Aorta (tissue), 5 donors: ENCODE results near the gene KCMF1. TPM values are rescaled to one million over a fixed set of nuclear protein-coding genes. Genes with fewer than 3 reads are reported as not detected.

Source experiments
- ATAC-seq: fragments of 200-7000 bp; cut with Tn5 transposase; one replicate; pipeline ENCODE4 v1.9.1; 2022; ENCODE audit warnings: moderate library complexity; ENCODE audit not compliant: low FRiP score
- DNase-seq, 2 donors: peaks; one replicate each; pipeline ENCODE4 v3.0.0-alpha.2; 2020
- H3K27ac ChIP-seq, 2 donors: one replicate each; pipeline ENCODE4 v1.5.1; 2013; ENCODE audit warnings: low read length in 2 of 2, mild to moderate bottlenecking in 2 of 2, moderate library complexity in 2 of 2, control low read depth in 1 of 2, inconsistent platforms in 1 of 2, low read depth in 1 of 2
- H3K27me3 ChIP-seq, 2 donors: one replicate each; pipeline ENCODE4 v1.6.1; 2013; ENCODE audit warnings: control low read depth in 1 of 2, low read length in 1 of 2, mild to moderate bottlenecking in 1 of 2, moderate library complexity in 1 of 2; ENCODE audit not compliant: insufficient read depth in 2 of 2, control insufficient read depth in 1 of 2
- H3K36me3 ChIP-seq, 2 donors: one replicate each; pipeline ENCODE4 v1.6.1; 2013; ENCODE audit warnings: control low read depth in 1 of 2, low read length in 1 of 2, mild to moderate bottlenecking in 1 of 2; ENCODE audit not compliant: insufficient read depth in 2 of 2, control insufficient read depth in 1 of 2
- H3K4me1 ChIP-seq, 2 donors: one replicate each; pipeline ENCODE4 v1.6.1; 2013; ENCODE audit warnings: low read length in 2 of 2, control low read depth in 1 of 2, mild to moderate bottlenecking in 1 of 2, moderate library complexity in 1 of 2; ENCODE audit not compliant: insufficient read depth in 2 of 2, control insufficient read depth in 1 of 2
- H3K4me3 ChIP-seq, 2 donors: one replicate each; pipeline ENCODE4 v1.5.1; 2013; ENCODE audit warnings: low read length in 2 of 2, control low read depth in 1 of 2, mild to moderate bottlenecking in 1 of 2
- H3K9me3 ChIP-seq: one replicate; pipeline ENCODE4 v1.6.1; 2013; ENCODE audit warnings: mild to moderate bottlenecking, low read length; ENCODE audit not compliant: control insufficient read depth
- WGBS, 2 donors: extraction: QIAGEN DNeasy Blood & Tissue Kit; methylation state at CpG; one replicate each; pipeline ENCODE4 v1.1.7; 2013; 5-methylcytosine and 5-hydroxymethylcytosine counted together
- intact Hi-C, 2 donors: fragments of 100-400 bp; cut with DNase I; formaldehyde crosslinking; loops; one replicate each; pipeline versions ENCODE4 v1.14.2 to v1.15.0; 2022
- polyA plus RNA-seq, 2 donors: library from polyadenylated mRNA; stranded (reverse); fragments of 200-250 nt; gene quantifications; one replicate each; pipeline ENCODE4 v1.2.3, GENCODE V29; 2013
- total RNA-seq, 2 donors: library from RNA; stranded (reverse); fragmentation: NEBNext Ultra II Directional; extraction: Animal tissue kit (Norgen Biotek cat#: 25700); gene quantifications; one replicate each; pipeline ENCODE4 v1.2.1, GENCODE V29; 2021
- donor health status: healthy with polysubstance abuse.
- donor health status: Bipolar disorder and iron deficiency.
- donor health status: DM: no; HTN: no; CAD: no.
- donor health status: DM: no; HTN: no; CAD: no.
- donor health status: DM: yes; HTN: yes; CAD: no.

KCMF1 gene
- total and polyA plus RNA-seq, 4 donors, result 37.2 to 66.7 (median 50.7) TPM

GRCh38 chr2:85017411-85018048, 46.6 kb downstream of the KCMF1 start:
- ATAC-seq (no peak), DNase-seq (no peak)
- H3K27ac ChIP-seq, result no peak overlapping the region
- no peaks in the 10 kb centered on the region for H3K9me3 ChIP-seq
- H3K27me3 ChIP-seq, result no peaks in the 10 kb centered on the region
- H3K36me3 ChIP-seq, result no peaks in the 10 kb centered on the region
- 21 to 23% methylated on average over 5 of the region's 5 CpGs for WGBS, 2 donors
- intact Hi-C loops, result no loop called here
- peaks cover 0 to 4% of the 10 kb centered on the region in 2 donors for H3K4me1 ChIP-seq
- no peak overlapping the region for H3K4me3 ChIP-seq

- no peaks in the 10 kb centered on the region for H3K27me3 ChIP-seq
- intact Hi-C loops, result no loop called here
- DNase-seq (no peak), ATAC-seq (no peak)
- no peaks in the 10 kb centered on the region for H3K9me3 ChIP-seq
- H3K36me3 ChIP-seq, result no peaks in the 10 kb centered on the region
- no peak overlapping the region for H3K27ac ChIP-seq
- H3K4me3 ChIP-seq, result no peak overlapping the region
- 89 to 93% methylated on average over 8 of the region's 8 CpGs for WGBS, 2 donors
- H3K4me1 ChIP-seq, result peaks cover 0 to 4% of the 10 kb centered on the region in 2 donors
Observed at GRCh38 chr2:85018049-85018447, 47.1 kb downstream of the KCMF1 start.

- Histone ChIP-seq H3K4me1 (peaks cover 0 to 4% of the 10 kb centered on the region in 2 donors), H3K36me3 (no peaks in the 10 kb centered on the region), H3K4me3 (no peak overlapping the region), H3K27ac (no peak overlapping the region), H3K27me3 (no peaks in the 10 kb centered on the region), H3K9me3 (no peaks in the 10 kb centered on the region)
- ATAC-seq (no peak), DNase-seq (no peak)
- intact Hi-C loops, result no loop called here
Observed at GRCh38 chr2:85019121-85019520, 48.2 kb downstream of the KCMF1 start.

- ATAC-seq (no peak), DNase-seq (no peak)
- no peaks in the 10 kb centered on the region for H3K36me3 ChIP-seq
- 97 to 99% methylated on average over 5 of the region's 5 CpGs for WGBS, 2 donors
- no peaks in the 10 kb centered on the region for H3K4me1 ChIP-seq
- intact Hi-C loops, result no loop called here
- H3K9me3 ChIP-seq, result no peaks in the 10 kb centered on the region
- no peaks in the 10 kb centered on the region for H3K27me3 ChIP-seq
- no peak overlapping the region for H3K4me3 ChIP-seq
- no peak overlapping the region for H3K27ac ChIP-seq
Observed at GRCh38 chr2:85022232-85022631, 51.3 kb downstream of the KCMF1 start.

GRCh38 chr2:85024372-85025047, 53.5 kb downstream of the KCMF1 start:
- H3K4me3 ChIP-seq, result no peak overlapping the region
- H3K36me3 ChIP-seq, result peaks cover 0 to 2% of the 10 kb centered on the region in 2 donors
- intact Hi-C loops, result no loop called here
- ATAC-seq, result no peak
- no peaks in the 10 kb centered on the region for H3K4me1 ChIP-seq
- no peaks in the 10 kb centered on the region for H3K9me3 ChIP-seq
- 76% methylated on average over 8 of the region's 8 CpGs for WGBS, 2 donors
- no peaks in the 10 kb centered on the region for H3K27me3 ChIP-seq
- DNase-seq, result no peak
- H3K27ac ChIP-seq, result no peak overlapping the region

GRCh38 chr2:85032621-85033020, 61.7 kb downstream of the KCMF1 start:
- Histone ChIP-seq H3K4me3 (no peak overlapping the region), H3K36me3 (peaks cover 2 to 6% of the 10 kb centered on the region in 2 donors), H3K4me1 (no peaks in the 10 kb centered on the region), H3K27me3 (no peaks in the 10 kb centered on the region), H3K27ac (no peak overlapping the region), H3K9me3 (no peaks in the 10 kb centered on the region)
- intact Hi-C loops, result no loop called here
- no peak for ATAC-seq
- 96% methylated on average over 5 of the region's 5 CpGs for WGBS, 2 donors
- DNase-seq, result no peak

GRCh38 chr2:85033388-85033787, 62.4 kb downstream of the KCMF1 start:
- DNase-seq (no peak), ATAC-seq (no peak)
- Histone ChIP-seq H3K4me3 (no peak overlapping the region), H3K9me3 (no peaks in the 10 kb centered on the region), H3K36me3 (peaks cover 2 to 6% of the 10 kb centered on the region in 2 donors), H3K27ac (no peak overlapping the region), H3K27me3 (no peaks in the 10 kb centered on the region), H3K4me1 (no peaks in the 10 kb centered on the region)
- 72 to 86% methylated on average over 2 of the region's 2 CpGs for WGBS, 2 donors
- intact Hi-C loops, result no loop called here

GRCh38 chr2:85034158-85034557, 63.2 kb downstream of the KCMF1 start:
- H3K36me3 ChIP-seq, result peaks cover 2 to 6% of the 10 kb centered on the region in 2 donors
- DNase-seq (no peak), ATAC-seq (no peak)
- H3K27ac ChIP-seq, result no peak overlapping the region
- no peak overlapping the region for H3K4me3 ChIP-seq
- H3K27me3 ChIP-seq, result no peaks in the 10 kb centered on the region
- no peaks in the 10 kb centered on the region for H3K4me1 ChIP-seq
- no peaks in the 10 kb centered on the region for H3K9me3 ChIP-seq
- 79 to 83% methylated on average over 2 of the region's 2 CpGs for whole genome bisulfite sequencing, 2 donors
- intact Hi-C loops, result no loop called here

GRCh38 chr2:85037622-85038021, 66.7 kb downstream of the KCMF1 start:
- 91 to 92% methylated on average over 7 of the region's 7 CpGs for WGBS, 2 donors
- Histone ChIP-seq H3K4me3 (no peak overlapping the region), H3K27ac (no peak overlapping the region), H3K9me3 (no peaks in the 10 kb centered on the region), H3K36me3 (peaks cover 0 to 6% of the 10 kb centered on the region in 2 donors), H3K4me1 (peaks cover 0 to 4% of the 10 kb centered on the region in 2 donors), H3K27me3 (no peaks in the 10 kb centered on the region)
- no peak for DNase-seq
- intact Hi-C loops, result no loop called here
- ATAC-seq, result no peak
